NCI-H82 treated with DMSO at 0.1 percent for 48 hours (cell line): ENCODE measurements around the gene CXCL5.
"Not testable (repeated sequence)": the region's sequence is repeated elsewhere in the genome, so short reads cannot be mapped to it uniquely, and the experiment has no call there.

Source experiments
- DNase-seq: peaks from one replicate; lab custom pipeline; 2025; ENCODE audit not compliant: unreplicated experiment; lab: John Stamatoyannopoulos, UW

The CXCL5 gene

DNA sequence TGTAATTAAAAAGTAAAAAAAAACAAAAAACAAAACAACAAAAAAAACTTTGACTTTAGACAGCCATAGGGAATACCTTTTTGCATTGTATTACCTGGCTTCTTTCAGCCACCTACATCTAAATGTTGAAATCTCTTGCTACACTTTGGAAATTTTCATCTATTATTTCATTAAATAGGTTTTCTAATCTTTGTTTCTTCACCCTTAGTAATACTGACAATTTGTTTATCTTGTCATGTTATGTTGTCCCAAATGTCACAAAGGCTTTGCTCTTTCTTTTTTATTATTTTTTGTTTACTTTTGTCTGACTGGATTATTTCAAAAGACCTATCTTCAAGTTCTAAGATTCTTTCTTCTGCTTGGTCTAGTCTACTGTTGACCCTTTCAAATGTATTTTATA lies 24.1 kb downstream of the CXCL5 start:
- DNase-seq, result no peak

DNA sequence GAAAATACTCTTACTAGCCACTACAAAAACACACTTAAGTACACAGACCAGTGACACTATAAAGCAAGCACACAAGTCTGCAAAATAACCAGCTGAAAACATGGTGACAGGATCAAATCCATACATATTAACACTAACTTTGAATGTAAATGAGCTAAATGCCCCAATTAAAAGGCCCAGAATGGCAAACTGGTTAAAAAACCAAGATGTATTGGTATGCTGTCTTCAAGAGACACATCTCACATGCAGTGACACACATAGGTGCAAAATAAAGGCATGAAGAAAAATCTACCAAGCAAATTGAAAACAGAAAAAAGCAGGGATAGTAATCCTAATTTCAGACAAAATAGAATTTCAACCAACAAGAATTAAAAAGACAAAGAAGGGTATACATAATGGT lies 27.5 kb downstream of the CXCL5 start:
- DNase-seq, result no peak

DNA sequence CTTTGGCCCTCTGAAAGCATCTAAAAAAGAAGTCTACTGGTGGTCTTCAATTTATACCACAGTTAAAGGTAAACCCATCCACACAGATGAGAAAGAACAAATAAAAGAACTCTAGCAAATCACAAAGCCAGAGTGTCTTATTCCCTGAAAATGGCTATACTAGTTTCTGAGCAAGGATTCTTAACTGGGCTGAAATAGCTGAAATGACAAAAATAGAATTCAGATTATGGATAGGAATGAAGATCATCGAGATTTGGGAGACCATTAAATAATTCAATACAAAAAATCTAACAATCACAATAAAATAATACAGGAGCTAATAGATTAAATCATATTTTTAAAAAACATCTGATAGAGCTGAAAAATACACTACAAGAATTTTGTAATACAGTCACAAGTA lies 28.5 kb downstream of the CXCL5 start:
- DNase-seq, result no peak

DNA sequence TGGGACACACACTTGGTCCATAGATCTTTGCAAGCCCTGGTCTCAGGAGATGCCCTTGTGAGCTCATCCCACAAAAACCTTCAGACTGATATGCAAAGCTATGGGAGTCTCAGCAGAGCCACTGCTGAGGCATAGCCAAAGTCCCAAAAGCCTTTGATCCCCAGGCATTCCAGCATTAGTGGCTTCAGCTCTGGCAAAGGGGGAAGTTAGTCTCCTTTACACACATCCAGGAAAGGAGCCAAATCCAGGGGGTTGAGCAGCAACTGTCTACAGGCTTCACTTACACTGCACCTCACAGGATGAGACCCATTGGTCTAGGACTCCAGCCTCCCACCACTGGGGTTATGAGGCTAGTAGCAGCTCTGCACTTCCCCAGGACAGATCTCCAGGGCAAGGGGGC lies 30.6 kb downstream of the CXCL5 start:
- no peak for DNase-seq

DNA sequence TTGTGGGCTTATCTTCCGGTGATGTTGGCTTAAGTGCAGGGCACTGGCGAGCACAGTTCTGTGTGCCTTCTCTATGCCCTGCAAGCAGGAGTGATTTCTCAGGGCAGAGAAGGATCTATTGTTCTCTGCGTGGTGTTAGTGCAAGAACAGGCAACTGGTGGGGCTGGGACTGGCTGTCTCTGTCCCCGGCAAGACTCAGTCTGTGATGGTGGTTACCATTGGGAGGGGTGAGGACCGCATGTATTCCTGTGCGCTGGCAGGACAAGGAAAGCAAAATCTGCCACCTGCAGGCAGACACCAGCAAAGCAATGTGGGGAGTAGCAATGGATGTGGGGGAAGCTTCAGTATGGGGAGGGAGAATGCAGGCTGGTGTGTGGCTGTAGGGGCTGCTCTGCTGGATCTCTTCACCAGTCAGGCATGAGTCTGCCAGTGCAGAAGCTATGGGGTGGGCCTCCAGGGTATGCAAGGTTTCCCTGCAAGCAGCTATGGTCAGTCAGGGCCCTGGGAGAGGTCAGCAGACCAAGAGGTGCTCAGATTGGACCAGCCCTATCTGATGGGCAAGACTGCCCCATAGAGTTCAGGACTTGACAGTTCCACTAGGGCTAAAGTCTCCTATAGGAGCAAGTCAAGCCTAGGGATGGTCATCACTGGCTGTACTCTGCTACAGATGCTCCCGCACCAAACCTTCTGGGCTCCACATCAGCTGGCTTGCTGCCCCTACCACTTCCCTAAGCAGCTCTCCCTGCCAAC lies 33.4 kb downstream of the CXCL5 start:
- DNase-seq, result no peak

DNA sequence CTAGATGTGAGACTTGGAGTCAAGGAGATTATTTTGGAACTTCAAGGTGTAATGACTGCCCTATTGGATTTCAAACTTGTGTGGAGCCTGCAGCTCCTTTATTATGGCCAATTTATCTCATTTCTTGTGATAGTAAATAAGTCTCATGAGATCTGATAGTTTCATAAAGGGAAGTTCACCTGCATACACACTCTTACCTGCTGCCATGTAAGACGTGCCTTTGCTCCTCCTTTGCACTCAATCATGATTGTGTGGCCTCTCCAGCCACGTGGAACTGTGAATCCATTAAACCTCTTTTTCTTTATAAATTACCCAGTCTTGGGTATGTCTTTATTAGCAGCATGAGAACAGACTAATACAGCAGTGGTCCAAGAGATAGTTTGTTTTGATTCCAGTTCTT lies 35.8 kb downstream of the CXCL5 start:
- no peak for DNase-seq

DNA sequence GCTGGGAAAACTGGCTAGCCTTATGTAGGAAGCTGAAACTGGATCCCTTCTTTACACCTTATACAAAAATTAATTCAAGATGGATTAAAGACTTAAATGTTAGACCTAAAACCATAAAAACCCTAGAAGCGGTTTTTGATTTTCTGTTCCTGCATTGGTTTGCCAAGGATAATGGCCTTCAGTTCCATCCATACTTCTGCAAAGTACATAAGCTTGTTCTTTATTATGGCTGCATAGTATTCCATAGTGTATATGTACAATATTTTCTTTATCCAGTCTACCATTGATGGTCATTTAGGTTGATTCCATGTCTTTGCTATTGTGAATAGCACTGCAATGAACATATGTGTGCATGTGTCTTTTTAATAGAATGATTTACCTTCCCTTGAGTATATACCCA lies 39.4 kb downstream of the CXCL5 start:
- not testable (repeated sequence) for DNase-seq

DNA sequence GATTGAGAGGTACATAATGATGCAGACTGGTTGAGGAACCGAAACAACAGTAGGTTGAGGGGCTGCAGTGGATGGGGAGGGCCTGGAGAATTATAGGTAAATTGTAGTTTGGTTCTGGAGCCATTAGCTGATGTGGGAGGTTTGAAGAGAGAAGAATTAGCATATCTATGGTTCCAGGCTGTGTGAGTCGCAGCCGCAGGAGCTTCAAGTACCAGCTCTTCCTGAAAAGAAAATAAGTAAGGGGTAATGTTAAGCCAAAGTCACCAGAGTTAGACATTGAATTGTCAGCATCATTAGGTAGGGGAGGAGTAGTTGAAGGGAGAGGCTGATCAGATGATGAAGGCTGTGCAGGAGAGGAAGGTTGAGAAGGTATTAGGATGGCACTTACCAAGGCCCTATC lies 46.1 kb downstream of the CXCL5 start:
- DNase-seq, result no peak

DNA sequence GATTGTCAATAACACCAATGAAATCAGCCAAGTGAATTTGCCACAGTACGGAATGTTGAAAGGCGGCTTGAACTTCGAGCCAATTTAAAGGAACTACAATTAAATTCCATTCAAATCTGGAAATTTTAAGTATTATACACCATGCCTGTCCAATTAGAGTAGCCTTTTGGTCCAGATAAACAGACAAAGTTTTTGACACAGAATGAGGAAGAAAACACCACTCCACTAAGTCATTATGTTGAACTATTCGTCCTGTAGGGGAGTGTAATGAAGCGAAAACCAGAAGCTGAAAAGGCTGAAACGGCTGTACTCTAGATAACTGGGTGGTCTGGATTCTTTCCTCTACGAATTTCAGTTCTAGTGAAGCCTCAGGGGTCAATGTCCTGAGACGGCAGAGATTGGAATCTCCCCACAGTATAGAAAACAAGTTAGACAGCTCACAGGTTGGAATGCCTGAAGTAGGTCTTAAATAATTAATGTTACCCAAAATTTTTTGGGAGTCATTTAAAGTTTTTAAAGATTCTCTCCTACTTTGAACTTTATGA lies 48.0 kb downstream of the CXCL5 start:
- not testable (repeated sequence) for DNase-seq

DNA sequence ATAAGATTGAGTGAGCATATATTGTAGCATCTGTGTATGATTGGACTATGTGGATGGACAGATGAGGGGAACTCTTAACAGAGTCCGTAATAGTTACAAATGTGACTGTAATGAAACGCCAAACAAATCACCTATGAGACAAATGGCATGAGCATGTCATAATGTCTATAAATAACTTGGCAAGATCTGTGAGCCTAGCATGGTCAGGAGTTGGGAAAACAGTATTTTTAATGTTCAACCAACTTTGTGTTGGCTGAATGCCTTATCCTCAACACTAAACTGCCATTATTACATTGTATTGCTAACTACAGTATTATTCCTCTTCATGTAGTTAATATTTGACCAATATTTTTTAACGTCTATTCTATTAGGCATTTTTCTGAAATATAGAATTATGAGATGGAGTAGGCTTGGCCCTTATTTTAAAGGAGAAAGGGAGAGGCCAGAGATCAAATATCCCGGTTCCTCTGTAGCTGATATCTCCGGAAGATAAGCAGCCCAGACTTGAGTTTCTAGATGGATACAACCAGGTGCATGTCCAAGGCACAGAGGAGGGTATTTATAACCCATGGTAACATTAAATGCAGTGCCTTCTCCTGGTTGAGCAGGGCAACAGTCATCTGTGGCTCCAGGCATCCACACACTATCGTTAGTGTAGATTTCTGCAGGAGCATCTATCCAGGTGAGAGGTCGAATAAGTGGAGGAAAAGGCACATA lies 49.3 kb downstream of the CXCL5 start:
- DNase-seq, result no peak

DNA sequence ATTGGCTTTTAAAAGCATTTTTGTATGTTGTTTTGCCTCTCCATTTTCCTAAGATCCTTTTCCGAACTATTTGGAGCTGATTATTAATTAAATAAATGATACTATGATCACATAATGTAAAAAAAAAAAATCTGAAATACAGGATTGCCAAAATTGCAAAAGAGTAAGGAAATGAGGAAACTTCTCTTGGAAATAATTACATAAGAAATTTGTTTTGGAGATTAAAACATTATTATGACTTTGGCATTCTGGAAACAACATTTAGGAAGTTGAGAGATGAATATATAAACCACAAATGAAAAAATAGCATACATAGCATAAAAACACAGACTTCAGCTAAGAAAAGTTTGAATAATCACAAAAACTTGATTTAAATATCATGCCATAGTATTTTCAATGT lies 50.2 kb downstream of the CXCL5 start:
- DNase-seq, result no peak

DNA sequence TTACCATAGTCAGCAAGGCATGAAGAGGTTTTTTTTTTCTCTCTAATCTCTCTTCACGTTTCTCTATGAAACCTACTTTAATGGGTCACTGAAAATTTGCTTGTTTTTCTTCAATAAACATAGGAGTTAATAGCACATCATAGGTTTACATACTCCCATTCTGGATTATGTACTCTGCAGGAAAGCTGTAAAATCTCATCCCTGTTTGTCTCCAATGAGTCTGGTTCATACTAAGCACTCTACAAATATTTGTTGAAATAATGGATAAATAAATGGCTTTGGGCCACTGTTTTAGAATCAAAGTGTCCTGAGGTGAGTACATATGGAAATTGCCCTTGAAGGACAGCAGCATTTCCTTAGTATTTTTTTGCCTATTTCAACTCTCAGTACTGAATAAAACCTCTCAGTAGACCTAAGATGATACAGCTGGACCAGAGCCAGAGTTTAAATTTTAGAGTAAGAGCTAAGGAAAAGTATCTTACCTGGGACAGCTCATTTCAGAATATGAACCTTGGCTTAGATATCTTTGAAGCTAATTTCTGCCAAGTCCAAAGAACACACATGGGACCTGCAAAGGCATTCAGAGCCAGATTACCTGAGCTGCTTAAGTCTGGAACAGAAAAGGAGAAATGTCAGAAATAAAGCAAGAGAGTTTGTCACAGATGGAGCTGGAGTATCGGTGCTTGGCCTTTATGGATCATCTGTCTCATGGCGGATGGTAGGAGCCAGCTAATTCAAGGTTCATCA lies 51.1 kb downstream of the CXCL5 start:
- DNase-seq, result no peak

DNA sequence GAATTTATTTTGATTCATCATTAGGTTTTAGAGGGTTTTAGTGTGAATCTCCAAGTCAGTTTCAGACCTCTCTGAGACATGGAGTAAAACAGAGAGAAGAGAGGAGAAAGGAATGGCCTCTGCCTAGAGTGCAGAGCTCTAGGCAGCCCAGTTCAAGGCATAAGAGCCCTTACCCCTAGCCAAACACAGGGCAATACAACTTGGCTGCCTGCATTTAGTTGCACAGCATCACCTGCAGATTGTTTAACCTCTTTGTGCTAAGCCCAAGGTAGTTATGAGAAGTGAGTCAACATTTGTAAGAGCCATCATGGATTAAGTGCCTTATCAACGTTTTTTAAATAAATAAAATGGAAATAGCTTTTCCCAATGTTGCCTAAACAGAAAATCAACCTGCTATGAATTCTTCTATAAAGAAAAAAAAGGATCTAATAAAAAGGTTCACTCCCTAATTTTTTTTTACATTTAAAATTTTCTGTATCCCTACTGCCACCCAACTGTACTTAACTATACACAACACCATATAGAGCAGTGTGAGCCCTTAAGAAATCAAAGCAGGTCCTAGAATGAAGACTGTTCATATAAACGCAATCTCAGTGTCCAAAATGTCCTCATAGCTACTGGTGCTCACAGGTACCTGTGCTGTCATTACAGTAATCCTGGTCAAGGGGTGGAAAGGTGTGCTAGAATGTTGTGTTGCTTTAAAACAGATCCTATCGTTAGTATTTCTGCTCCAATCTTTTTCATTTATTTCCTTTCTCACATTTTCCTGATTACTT lies 52.6 kb downstream of the CXCL5 start:
- no peak for DNase-seq
